ENCODE data around the gene ADGRF1.

The ADGRF1 gene

GRCh38 chr6:47084610-47085009 is 42.5 kb upstream of the ADGRF1 start:
- TF ChIP-seq, protein P1, sequence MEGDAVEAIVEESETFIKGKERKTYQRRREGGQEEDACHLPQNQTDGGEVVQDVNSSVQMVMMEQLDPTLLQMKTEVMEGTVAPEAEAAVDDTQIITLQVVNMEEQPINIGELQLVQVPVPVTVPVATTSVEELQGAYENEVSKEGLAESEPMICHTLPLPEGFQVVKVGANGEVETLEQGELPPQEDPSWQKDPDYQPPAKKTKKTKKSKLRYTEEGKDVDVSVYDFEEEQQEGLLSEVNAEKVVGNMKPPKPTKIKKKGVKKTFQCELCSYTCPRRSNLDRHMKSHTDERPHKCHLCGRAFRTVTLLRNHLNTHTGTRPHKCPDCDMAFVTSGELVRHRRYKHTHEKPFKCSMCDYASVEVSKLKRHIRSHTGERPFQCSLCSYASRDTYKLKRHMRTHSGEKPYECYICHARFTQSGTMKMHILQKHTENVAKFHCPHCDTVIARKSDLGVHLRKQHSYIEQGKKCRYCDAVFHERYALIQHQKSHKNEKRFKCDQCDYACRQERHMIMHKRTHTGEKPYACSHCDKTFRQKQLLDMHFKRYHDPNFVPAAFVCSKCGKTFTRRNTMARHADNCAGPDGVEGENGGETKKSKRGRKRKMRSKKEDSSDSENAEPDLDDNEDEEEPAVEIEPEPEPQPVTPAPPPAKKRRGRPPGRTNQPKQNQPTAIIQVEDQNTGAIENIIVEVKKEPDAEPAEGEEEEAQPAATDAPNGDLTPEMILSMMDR (IDR thresholded peaks at IDR 0.05; ENCODE audit: low read depth, low read length, poor library complexity, severe bottlenecking): no peak
- TF ChIP-seq EZH2phosphoT487 (IDR thresholded peaks at IDR 0.05; ENCODE audit: borderline replicate concordance, low read length): no peak
- no peaks in the 10 kb centered on the region for H3K79me2 ChIP-seq (ENCODE audit: control insufficient read depth, low read length)
- H3K27ac ChIP-seq (ENCODE audit: low read depth, low read length): no peak overlapping the region
- no peaks in the 10 kb centered on the region for H4K20me1 ChIP-seq (ENCODE audit: control insufficient read depth, insufficient read depth, low read depth, low read length)
- no peaks in the 10 kb centered on the region for H3F3A ChIP-seq (ENCODE audit: control insufficient read depth, insufficient read depth)
- H3K4me2 ChIP-seq (ENCODE audit: low read length): no peak overlapping the region
- H3K36me3 ChIP-seq (ENCODE audit: control insufficient read depth, low read length): no peaks in the 10 kb centered on the region
- H3K9me2 ChIP-seq (replicated peaks; ENCODE audit: control insufficient read depth, low read length): no peaks in the 10 kb centered on the region
- 0 out of 2 replicates have a peak, but pooled peaks cover 2% of the 10 kb centered on the region for H3K27me3 ChIP-seq (ENCODE audit: control insufficient read depth, low read length)
- no peaks in the 10 kb centered on the region for H3K9me3 ChIP-seq (ENCODE audit: control insufficient read depth, insufficient read depth, low read length)
- no peak overlapping the region for H3K4me3 ChIP-seq (ENCODE audit: low read length)
- H3K4me1 ChIP-seq (ENCODE audit: control insufficient read depth, low read length): no peaks in the 10 kb centered on the region

GRCh38 chr6:47083586-47084047 is 41.5 kb upstream of the ADGRF1 start:
- H3K4me3 ChIP-seq (ENCODE audit: low read length): no peak overlapping the region
- 0 out of 2 replicates have a peak, but pooled peaks cover 2% of the 10 kb centered on the region for H3K27me3 ChIP-seq (ENCODE audit: control insufficient read depth, low read length)
- no peaks in the 10 kb centered on the region for H3K9me3 ChIP-seq (ENCODE audit: control insufficient read depth, insufficient read depth, low read length)
- H3K4me2 ChIP-seq (ENCODE audit: low read length): no peak overlapping the region
- no peak overlapping the region for H3K27ac ChIP-seq (ENCODE audit: low read depth, low read length)
- H3K36me3 ChIP-seq (ENCODE audit: control insufficient read depth, low read length): no peaks in the 10 kb centered on the region
- no peaks in the 10 kb centered on the region for H4K20me1 ChIP-seq (ENCODE audit: control insufficient read depth, insufficient read depth, low read depth, low read length)
- no peaks in the 10 kb centered on the region for H3K4me1 ChIP-seq (ENCODE audit: control insufficient read depth, low read length)
- H3F3A ChIP-seq (ENCODE audit: control insufficient read depth, insufficient read depth): no peaks in the 10 kb centered on the region
- H3K79me2 ChIP-seq (ENCODE audit: control insufficient read depth, low read length): no peaks in the 10 kb centered on the region
- no peaks in the 10 kb centered on the region for H3K9me2 ChIP-seq (replicated peaks; ENCODE audit: control insufficient read depth, low read length)
- TF ChIP-seq, protein P1 (IDR thresholded peaks at IDR 0.05; ENCODE audit: low read depth, low read length, poor library complexity, severe bottlenecking): no peak
- TF ChIP-seq EZH2phosphoT487 (IDR thresholded peaks at IDR 0.05; ENCODE audit: borderline replicate concordance, low read length): no peak

- Histone ChIP-seq H3K79me2 (ENCODE audit: control insufficient read depth, low read length) (no peaks in the 10 kb centered on the region), H3K4me1 (ENCODE audit: control insufficient read depth, low read length) (no peaks in the 10 kb centered on the region), H3K9me3 (ENCODE audit: control insufficient read depth, insufficient read depth, low read length) (no peaks in the 10 kb centered on the region), H3K27me3 (ENCODE audit: control insufficient read depth, low read length) (peaks cover 14% of the 10 kb centered on the region), H3F3A (ENCODE audit: control insufficient read depth, insufficient read depth) (no peaks in the 10 kb centered on the region), H4K20me1 (ENCODE audit: control insufficient read depth, insufficient read depth, low read depth, low read length) (no peaks in the 10 kb centered on the region), H3K4me2 (ENCODE audit: low read length) (no peak overlapping the region), H3K9me2 (replicated peaks; ENCODE audit: control insufficient read depth, low read length) (no peaks in the 10 kb centered on the region), H3K36me3 (ENCODE audit: control insufficient read depth, low read length) (no peaks in the 10 kb centered on the region), H3K4me3 (ENCODE audit: low read length) (no peak overlapping the region), H3K27ac (ENCODE audit: low read depth, low read length) (no peak overlapping the region)
- no peak for TF ChIP-seq EZH2phosphoT487 (IDR thresholded peaks at IDR 0.05; ENCODE audit: borderline replicate concordance, low read length)
- TF ChIP-seq, protein P1 (IDR thresholded peaks at IDR 0.05; ENCODE audit: low read depth, low read length, poor library complexity, severe bottlenecking): no peak
Measured at GRCh38 chr6:47080083-47080596, 38.0 kb upstream of the ADGRF1 start.

Measured in DOHH2 (cell line).